HCT116 (cell line): ENCODE data around the gene IZUMO4.

Experiments used
- CEBPB ChIP-seq: IDR thresholded peaks from 2 replicates; pipeline ENCODE4 v1.6.1; 2012; ENCODE audit warnings: low read depth
- EGR1 ChIP-seq: IDR thresholded peaks from 2 replicates; pipeline ENCODE4 v1.6.1; 2012; ENCODE audit warnings: low read depth
- EZH2 ChIP-seq: fragments of 200-600 bp; sonication (generic); IDR thresholded peaks from 2 replicates; pipeline ENCODE4 v1.6.1; 2017; ENCODE audit warnings: antibody characterized with exemption, mixed run types
- EZH2phosphoT487 ChIP-seq: fragments of 200-600 bp; IDR thresholded peaks from 2 replicates; pipeline ENCODE4 v1.6.1; 2018; ENCODE audit warnings: antibody characterized with exemption, borderline replicate concordance
- FOSL1 ChIP-seq: IDR thresholded peaks from 2 replicates; pipeline ENCODE4 v1.6.1; 2012; ENCODE audit warnings: low read depth
- POLR2A ChIP-seq: IDR thresholded peaks from 2 replicates; pipeline ENCODE4 v1.7.0; 2011; ENCODE audit warnings: borderline replicate concordance; ENCODE audit not compliant: insufficient read depth, insufficient read length; ENCODE audit errors: extremely low read depth
- POLR2AphosphoS5 ChIP-seq: IDR thresholded peaks from 2 replicates; pipeline ENCODE4 v1.6.1; 2011; ENCODE audit warnings: mild to moderate bottlenecking, low read depth, low read length, moderate library complexity
- SIN3A ChIP-seq: IDR thresholded peaks from 2 replicates; pipeline ENCODE4 v1.6.1; 2012; ENCODE audit warnings: low read depth
- ZNF274 ChIP-seq: fragments of 200-500 bp; sonication (Bioruptor generic); IDR thresholded peaks from 2 replicates; pipeline ENCODE4 v1.6.1; 2014; ENCODE audit warnings: mild to moderate bottlenecking, low read depth, low read length, inconsistent platforms
- TF ChIP-seq, protein P1 (sequence below), 3 experiments: fragments of 200-600 bp in 1 of 3; sonication (generic) in 1 of 3; IDR thresholded peaks in 2 of 3; conservative IDR thresholded peaks in 1 of 3; 2 replicates each; pipeline ENCODE4 v1.5.1; 2012 to 2017; ENCODE audit warnings: low read depth in 2 of 3, low read length in 2 of 3, antibody characterized with exemption in 1 of 3, borderline replicate concordance in 1 of 3, control low read depth in 1 of 3, mild to moderate bottlenecking in 1 of 3, mixed read lengths in 1 of 3, mixed run types in 1 of 3, moderate library complexity in 1 of 3; ENCODE audit not compliant: insufficient read depth in 1 of 3
- TF ChIP-seq, protein P2 (sequence below): IDR thresholded peaks from 2 replicates; pipeline ENCODE4 v1.6.1; 2012; ENCODE audit warnings: low read depth
- TF ChIP-seq, protein P3 (sequence below): IDR thresholded peaks from 2 replicates; pipeline ENCODE4 v1.6.1; 2012
- TF ChIP-seq, protein P4 (sequence below): IDR thresholded peaks from 2 replicates; pipeline ENCODE4 v1.6.1; 2012

DNA sequence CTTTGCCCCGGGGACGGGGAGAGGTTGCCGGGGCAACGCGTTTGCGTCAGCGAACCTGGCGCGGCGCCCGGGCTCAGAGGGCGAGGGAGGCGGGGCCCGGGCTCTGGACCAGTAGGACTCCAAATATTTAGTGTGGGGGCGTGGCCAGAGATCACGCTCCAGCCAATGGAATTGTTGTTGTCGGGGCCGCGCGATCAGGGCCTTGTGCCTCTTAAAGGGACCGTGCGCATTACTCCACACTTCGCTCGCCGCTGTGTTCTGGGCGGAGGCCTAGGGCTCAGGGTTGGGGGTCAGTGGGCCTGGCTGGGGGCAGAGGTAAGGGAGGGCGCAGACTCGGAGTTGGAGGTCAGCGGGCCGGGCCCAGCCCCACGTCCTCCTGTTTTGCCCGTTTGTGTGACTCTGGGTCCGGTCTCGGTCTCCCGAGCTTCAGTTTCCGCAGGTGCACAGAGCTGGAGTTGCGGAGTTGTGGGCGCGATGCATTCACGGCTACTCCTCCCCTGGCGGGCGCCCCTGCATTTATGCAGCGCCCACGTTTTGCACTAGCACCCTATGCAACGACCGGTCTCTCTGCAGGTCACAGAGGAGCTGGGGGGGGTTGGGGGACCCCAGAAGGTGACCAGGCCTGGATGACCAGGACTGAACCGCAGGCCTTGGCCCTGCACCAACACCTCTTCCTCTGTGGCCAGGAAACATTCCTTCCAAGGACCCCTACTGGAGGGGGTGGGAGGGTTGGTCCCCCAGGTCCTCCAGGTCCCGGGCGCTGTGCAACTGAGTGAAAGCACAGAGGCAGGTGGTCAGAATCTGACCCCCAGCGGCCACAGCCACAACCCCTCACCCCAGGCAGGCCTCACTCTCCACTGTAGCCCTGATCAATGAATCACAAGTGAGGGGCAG lies 35.0 kb upstream of the IZUMO4 start:
- TF ChIP-seq CEBPB = no peak
- TF ChIP-seq, protein P1, sequence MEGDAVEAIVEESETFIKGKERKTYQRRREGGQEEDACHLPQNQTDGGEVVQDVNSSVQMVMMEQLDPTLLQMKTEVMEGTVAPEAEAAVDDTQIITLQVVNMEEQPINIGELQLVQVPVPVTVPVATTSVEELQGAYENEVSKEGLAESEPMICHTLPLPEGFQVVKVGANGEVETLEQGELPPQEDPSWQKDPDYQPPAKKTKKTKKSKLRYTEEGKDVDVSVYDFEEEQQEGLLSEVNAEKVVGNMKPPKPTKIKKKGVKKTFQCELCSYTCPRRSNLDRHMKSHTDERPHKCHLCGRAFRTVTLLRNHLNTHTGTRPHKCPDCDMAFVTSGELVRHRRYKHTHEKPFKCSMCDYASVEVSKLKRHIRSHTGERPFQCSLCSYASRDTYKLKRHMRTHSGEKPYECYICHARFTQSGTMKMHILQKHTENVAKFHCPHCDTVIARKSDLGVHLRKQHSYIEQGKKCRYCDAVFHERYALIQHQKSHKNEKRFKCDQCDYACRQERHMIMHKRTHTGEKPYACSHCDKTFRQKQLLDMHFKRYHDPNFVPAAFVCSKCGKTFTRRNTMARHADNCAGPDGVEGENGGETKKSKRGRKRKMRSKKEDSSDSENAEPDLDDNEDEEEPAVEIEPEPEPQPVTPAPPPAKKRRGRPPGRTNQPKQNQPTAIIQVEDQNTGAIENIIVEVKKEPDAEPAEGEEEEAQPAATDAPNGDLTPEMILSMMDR (IDR thresholded peaks at IDR 0.05 in 2 of 3, conservative IDR thresholded peaks at IDR 0.05 in 1 of 3; ENCODE audit: borderline replicate concordance in 1 of 3, insufficient read depth in 1 of 3, low read depth in 2 of 3, low read length in 2 of 3) = no peak
- TF ChIP-seq ZNF274 = no peak
- TF ChIP-seq POLR2A = peak; percentile 56
- TF ChIP-seq, protein P2, sequence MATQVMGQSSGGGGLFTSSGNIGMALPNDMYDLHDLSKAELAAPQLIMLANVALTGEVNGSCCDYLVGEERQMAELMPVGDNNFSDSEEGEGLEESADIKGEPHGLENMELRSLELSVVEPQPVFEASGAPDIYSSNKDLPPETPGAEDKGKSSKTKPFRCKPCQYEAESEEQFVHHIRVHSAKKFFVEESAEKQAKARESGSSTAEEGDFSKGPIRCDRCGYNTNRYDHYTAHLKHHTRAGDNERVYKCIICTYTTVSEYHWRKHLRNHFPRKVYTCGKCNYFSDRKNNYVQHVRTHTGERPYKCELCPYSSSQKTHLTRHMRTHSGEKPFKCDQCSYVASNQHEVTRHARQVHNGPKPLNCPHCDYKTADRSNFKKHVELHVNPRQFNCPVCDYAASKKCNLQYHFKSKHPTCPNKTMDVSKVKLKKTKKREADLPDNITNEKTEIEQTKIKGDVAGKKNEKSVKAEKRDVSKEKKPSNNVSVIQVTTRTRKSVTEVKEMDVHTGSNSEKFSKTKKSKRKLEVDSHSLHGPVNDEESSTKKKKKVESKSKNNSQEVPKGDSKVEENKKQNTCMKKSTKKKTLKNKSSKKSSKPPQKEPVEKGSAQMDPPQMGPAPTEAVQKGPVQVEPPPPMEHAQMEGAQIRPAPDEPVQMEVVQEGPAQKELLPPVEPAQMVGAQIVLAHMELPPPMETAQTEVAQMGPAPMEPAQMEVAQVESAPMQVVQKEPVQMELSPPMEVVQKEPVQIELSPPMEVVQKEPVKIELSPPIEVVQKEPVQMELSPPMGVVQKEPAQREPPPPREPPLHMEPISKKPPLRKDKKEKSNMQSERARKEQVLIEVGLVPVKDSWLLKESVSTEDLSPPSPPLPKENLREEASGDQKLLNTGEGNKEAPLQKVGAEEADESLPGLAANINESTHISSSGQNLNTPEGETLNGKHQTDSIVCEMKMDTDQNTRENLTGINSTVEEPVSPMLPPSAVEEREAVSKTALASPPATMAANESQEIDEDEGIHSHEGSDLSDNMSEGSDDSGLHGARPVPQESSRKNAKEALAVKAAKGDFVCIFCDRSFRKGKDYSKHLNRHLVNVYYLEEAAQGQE = no peak
- TF ChIP-seq, protein P3, sequence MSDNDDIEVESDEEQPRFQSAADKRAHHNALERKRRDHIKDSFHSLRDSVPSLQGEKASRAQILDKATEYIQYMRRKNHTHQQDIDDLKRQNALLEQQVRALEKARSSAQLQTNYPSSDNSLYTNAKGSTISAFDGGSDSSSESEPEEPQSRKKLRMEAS = no peak
- no peak for TF ChIP-seq EZH2phosphoT487
- no peak for TF ChIP-seq EZH2
- TF ChIP-seq FOSL1 = no peak
- TF ChIP-seq, protein P4, sequence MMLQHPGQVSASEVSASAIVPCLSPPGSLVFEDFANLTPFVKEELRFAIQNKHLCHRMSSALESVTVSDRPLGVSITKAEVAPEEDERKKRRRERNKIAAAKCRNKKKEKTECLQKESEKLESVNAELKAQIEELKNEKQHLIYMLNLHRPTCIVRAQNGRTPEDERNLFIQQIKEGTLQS = no peak
- TF ChIP-seq EGR1 = no peak
- TF ChIP-seq POLR2AphosphoS5 = peak; percentile 92
- no peak for TF ChIP-seq SIN3A
